Ishikawa (cell line): Measurements from ENCODE around the gene CUBN.

Source experiments
- CEBPB ChIP-seq: IDR thresholded peaks from 2 replicates; pipeline ENCODE4 v1.6.1; 2012
- CREB1 ChIP-seq: IDR thresholded peaks from 2 replicates; pipeline ENCODE4 v1.6.1; 2012; ENCODE audit warnings: low read depth
- EP300 ChIP-seq: IDR thresholded peaks from 2 replicates; pipeline ENCODE4 v1.6.1; 2012; ENCODE audit warnings: borderline replicate concordance
- NFIC ChIP-seq: IDR thresholded peaks from 2 replicates; pipeline ENCODE4 v1.6.1; 2012
- YY1 ChIP-seq: IDR thresholded peaks from 2 replicates; pipeline ENCODE4 v1.6.1; 2012; ENCODE audit warnings: low read depth

DNA sequence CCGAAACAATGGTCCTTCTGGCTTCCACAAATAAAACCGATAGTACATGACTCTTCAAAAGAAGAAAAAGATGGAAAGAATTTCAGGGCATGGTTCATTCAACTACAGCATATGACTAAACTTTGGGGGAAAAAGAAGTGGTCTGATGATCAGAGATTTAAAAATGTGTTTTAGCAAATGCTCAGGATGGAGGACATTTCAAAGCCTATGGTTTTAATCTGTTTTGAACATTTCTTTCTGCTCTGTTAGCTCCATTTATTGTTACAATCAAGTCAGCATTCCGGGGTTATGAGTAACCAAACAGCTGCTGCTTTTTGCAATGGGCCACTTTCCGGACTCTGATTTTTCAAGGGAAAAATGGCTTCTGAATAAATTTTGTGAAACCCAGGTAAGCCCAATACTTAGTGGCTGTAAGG, 142.4 kb downstream of the CUBN start:
- TF ChIP-seq YY1 (no peak), CREB1 (no peak), EP300 (no peak), CEBPB (no peak), NFIC (no peak)
